Activated T-helper 2 cell treated with anti-CD3 and anti-CD28 coated beads, Interferon-gamma antibody, Interleukin-2, Interleukin-4, amounts not matched to agents 10 μg/mL and 5 μg/mL and 100 μg/mL, durations not matched to agents 14 hours and 24 hours and 36 hours (primary cell): ENCODE results near the gene RNU6-1. TPM values are rescaled to one million over a fixed set of nuclear protein-coding genes. Genes with fewer than 3 reads are reported as not detected.

Experiments
- DNase-seq: peaks from one replicate; pipeline ENCODE4 v3.0.0; 2021; ENCODE audit warnings: low spot score
- H3K27ac Mint-ChIP-seq: one replicate; pipeline ENCODE4 v1.8.0; 2021; ENCODE audit warnings: mixed read lengths
- H3K27me3 Mint-ChIP-seq: one replicate; pipeline ENCODE4 v1.8.0; 2021; ENCODE audit warnings: low read depth, mixed read lengths
- H3K36me3 Mint-ChIP-seq: one replicate; pipeline ENCODE4 v1.8.0; 2021; ENCODE audit warnings: low read depth, mixed read lengths
- H3K4me1 Mint-ChIP-seq: one replicate; pipeline ENCODE4 v1.8.0; 2021; ENCODE audit warnings: low read depth, mixed read lengths
- H3K4me3 Mint-ChIP-seq: one replicate; pipeline ENCODE4 v1.8.0; 2021; ENCODE audit warnings: low read depth, mild to moderate bottlenecking, moderate library complexity, mixed read lengths
- H3K9me3 Mint-ChIP-seq: one replicate; pipeline ENCODE4 v1.8.0; 2021; ENCODE audit warnings: mixed read lengths
- intact Hi-C: fragments of 100-400 bp; cut with micrococcal nuclease; formaldehyde crosslinking; loops from one replicate; pipeline ENCODE4 v1.15.1; 2023
- total RNA-seq: library from RNA; stranded (reverse); gene quantifications from 2 replicates; pipeline ENCODE4 v1.2.3, GENCODE V29; 2022

Gene RNU6-1
- total RNA-seq, 1 donor from 2014 or later: not detected

DNA sequence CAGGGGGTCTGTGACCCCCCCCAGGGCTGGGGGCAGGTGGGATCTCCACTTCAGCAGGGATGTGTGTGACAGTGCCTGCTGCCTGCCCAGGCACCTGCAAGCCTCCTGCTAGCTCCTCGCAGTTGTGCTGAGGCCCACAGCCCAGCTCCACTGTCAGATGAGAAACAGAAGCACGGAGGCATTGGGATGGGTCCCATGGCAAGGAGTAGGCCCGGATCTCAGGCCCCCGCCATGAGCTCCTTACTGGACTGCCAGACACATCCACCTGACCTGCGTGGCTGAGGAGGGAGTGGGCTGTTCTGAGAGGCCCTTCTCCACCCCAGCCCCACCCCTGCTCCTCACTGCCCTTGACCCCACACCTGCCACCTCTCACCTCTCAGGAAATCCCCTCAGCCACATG, 32.7 kb downstream of the RNU6-1 start:
- Mint-ChIP-seq H3K27me3 (no peaks in the 10 kb centered on the region), H3K36me3 (no peaks in the 10 kb centered on the region), H3K9me3 (no peaks in the 10 kb centered on the region), H3K4me3 (no peak overlapping the region), H3K27ac (no peak overlapping the region), H3K4me1 (no peaks in the 10 kb centered on the region)
- intact Hi-C loops: no loop called here
- no peak for DNase-seq

DNA sequence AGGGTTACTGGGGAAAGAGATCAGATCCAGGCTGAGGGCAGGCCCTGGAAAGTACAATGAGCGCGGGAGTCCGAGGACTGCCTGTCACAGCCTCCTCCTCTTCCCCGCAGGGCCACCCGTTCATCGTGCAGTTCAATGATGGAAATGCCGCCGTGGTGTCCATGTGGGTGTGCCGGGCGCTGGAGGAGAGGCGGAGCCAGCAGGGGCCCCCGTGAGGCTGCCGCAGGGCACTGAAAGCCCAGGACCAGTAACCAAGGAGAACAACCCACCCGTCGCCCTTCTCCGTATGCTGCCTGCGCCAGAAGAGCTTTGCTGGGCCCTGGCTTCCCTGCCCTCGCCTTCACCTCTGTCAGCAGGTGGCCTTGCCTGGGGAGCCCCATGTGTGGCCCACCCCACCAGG, 33.3 kb downstream of the RNU6-1 start:
- Mint-ChIP-seq H3K9me3 (no peaks in the 10 kb centered on the region), H3K4me3 (no peak overlapping the region), H3K27me3 (no peaks in the 10 kb centered on the region), H3K36me3 (no peaks in the 10 kb centered on the region), H3K27ac (no peak overlapping the region), H3K4me1 (no peaks in the 10 kb centered on the region)
- DNase-seq: no peak
- intact Hi-C loops: no loop called here

DNA sequence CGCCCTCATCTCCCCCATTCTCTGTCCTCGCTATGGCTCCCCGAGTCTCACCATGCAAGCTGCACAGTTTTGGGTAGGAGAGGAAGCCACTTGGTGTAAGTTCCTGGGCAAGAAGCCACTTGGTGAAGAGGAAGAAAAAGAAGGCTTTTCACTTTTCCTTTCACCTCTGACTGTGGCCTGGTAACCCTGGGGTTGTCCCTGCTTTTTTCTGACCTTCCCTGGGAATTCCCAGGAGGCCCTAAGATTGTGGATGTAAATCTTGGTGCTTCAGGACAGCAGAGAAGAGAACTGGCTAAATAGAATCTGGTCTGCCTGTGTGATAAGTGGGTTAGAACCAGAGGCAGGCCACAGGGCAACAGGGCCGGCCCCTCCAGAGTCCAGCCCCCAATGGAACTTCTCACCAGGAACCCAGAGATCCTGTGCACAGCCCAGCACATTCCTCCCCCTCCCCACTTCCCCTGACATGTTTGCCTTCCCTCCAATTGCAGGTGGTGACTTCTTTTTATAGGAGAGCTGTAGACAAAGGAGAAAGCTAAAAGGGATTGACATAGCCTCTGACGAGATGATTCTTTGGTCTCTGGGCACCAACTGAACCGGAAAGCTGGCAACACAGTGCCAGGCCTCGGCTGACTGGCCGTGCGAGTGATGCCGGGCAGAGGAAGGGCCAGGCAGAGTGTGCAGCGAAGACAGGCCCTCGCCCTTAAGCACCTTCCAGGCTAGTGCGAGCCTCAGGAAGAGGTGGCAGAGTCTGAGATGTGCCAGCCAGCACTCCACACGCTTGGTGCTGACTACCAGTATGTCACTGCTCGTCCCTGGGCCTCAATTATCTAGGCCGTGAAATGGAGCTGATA, 34.0 kb downstream of the RNU6-1 start:
- Mint-ChIP-seq H3K4me1 (no peaks in the 10 kb centered on the region), H3K36me3 (no peaks in the 10 kb centered on the region), H3K27ac (no peak overlapping the region), H3K4me3 (no peak overlapping the region), H3K27me3 (no peaks in the 10 kb centered on the region), H3K9me3 (no peaks in the 10 kb centered on the region)
- no peak for DNase-seq
- intact Hi-C loops: no loop called here

DNA sequence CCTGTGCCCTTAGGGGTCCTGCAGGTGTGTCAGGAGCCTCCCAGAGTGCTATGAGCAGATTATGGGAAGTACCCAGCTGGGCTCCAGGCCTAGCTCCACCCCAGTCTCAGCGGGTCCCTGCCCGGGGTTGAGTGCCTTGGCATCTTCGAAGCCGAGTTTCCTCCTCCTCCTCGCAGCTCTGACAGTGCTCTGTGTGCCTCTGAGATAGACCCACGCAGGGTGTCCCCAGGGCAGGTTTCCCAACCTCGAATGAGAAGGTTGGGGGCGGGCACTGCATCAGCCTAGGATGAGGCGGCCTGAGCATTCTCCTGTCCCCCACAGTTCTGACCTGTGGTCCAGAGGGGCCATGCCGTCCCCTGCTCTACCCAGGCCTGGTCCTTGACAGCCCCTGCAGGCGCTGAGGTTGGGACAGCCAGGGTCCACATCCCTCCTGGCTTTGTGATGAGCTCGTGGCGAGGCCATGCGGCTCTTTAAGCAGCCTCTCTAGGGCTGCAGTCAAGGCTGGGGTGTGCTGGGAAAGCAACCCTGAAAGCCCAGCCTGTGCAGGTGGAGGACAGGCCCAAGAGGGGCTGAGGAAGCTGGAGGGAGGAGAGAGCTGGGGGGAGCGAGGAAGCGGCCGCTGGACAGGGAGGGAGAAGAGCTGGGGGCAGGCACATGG, 34.7 kb downstream of the RNU6-1 start:
- DNase-seq: no peak
- H3K27ac Mint-ChIP-seq: no peak overlapping the region
- H3K4me3 Mint-ChIP-seq: no peak overlapping the region
- H3K27me3 Mint-ChIP-seq: no peaks in the 10 kb centered on the region
- no peaks in the 10 kb centered on the region for H3K36me3 Mint-ChIP-seq
- no peaks in the 10 kb centered on the region for H3K4me1 Mint-ChIP-seq
- intact Hi-C loops: no loop called here
- H3K9me3 Mint-ChIP-seq: no peaks in the 10 kb centered on the region

DNA sequence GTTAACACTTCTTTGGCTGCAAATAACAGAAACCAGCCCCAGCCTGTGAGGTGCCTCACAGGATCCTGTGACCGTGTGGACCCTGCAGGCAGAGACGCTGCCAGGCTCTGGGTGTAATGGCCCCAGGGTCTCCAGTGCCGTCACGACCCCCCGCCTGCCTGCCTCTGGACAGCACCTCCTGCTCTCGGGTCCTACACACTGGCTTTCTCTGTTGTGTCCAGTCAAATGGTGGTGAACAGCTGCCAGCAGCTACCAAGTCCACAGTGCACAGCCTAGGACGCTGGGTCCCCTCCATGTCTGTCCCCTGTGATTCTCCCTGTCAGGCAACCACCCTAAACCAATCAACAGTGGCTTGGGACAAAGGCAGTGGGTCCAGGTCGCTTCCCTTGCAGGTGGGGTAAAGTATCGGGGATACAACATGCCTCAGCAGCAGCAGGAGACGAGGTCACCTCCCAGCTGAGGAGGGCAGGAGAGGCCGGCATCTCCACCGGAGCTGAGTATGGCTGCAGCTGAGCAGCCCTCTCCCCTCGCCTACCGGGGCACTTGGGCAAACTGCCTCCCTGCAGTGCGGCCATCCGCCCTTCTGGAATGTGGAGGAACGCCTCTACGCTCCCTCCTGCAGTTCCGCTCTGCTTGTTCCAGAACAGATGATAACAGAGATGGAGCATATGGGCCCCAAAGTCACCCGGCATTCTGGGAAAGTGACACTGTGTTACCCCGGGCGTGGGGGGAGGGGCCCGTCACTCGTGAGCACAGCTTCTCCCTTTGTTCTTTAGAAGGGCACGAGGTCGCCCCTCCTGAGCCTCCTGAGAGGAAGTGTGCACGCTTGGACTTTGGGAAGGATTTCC, 35.6 kb downstream of the RNU6-1 start:
- no peak overlapping the region for H3K27ac Mint-ChIP-seq
- H3K27me3 Mint-ChIP-seq: no peaks in the 10 kb centered on the region
- no peaks in the 10 kb centered on the region for H3K9me3 Mint-ChIP-seq
- H3K4me1 Mint-ChIP-seq: no peaks in the 10 kb centered on the region
- DNase-seq: no peak
- H3K4me3 Mint-ChIP-seq: no peak overlapping the region
- H3K36me3 Mint-ChIP-seq: no peaks in the 10 kb centered on the region
- intact Hi-C loops: no loop called here

DNA sequence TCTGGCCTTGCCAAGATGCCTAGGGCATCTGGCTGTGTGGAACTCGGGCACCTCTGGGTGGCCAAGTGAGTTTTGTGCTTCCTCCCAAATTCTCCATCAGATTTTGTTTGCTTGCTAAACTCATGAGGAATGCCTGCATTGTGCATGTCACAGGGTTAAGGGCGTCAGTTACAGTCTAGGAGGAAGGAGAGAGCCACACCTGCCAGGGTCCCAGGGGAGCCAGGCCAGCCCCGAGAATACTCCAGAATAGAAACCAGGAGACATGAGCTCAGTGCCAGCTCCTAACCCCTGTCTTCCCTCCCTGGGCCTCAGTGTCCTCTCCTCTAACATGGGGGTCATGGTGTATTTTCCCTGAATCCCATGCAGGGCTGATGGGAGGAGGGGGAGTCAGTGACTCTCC, 36.5 kb downstream of the RNU6-1 start:
- Mint-ChIP-seq H3K4me3 (no peak overlapping the region), H3K4me1 (no peaks in the 10 kb centered on the region), H3K9me3 (no peaks in the 10 kb centered on the region), H3K36me3 (no peaks in the 10 kb centered on the region), H3K27ac (no peak overlapping the region), H3K27me3 (no peaks in the 10 kb centered on the region)
- no peak for DNase-seq
- intact Hi-C loops: no loop called here

DNA sequence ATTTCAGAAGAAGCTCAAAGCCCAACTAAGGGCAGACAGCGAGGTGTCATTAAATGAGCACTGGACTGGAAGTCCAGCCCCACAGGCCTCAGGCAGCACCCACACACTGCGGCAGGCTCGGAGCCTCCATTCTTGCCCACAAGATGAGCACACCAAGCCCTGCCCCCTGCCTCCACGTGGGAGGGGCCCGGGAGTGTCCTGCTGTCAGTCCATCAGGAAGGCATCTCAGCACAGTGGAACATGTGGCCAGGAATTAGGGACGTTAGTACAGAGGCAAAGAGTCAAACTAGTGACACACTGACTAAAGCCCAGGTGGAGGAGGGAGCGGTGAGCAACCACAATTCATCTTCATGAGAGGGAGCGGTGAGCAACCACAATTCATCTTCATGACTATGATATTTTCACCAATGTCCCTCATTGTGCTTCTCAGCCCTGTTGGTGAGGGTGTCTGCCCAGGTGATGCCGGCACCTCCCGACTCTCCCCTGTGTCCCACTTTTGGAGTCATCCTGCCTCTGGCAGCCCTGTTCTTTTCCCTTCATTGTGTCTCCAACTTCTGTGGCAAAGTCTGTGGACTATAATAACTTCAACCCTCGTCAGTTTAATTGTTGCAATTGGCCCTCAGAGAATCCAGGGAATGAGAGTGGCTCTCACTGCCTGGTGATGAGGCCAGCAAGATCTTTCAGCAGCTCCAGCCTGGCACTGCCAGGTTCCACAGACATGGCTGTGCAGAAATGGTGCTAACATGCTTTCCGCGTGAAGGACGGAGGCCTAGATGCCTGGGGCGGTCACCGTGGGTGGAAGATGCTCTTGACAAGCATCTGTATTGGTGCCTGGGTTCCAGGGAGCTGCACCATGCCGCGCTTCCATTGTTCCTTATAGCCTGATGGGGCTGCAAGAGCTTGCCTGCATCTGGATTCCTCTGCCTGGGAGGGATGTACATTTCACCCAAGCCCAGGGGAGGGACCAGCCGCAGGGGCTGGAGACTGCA, 37.6 kb downstream of the RNU6-1 start:
- intact Hi-C loops: no loop called here
- Mint-ChIP-seq H3K9me3 (no peaks in the 10 kb centered on the region), H3K27me3 (no peaks in the 10 kb centered on the region), H3K36me3 (no peaks in the 10 kb centered on the region), H3K4me1 (no peaks in the 10 kb centered on the region), H3K4me3 (no peak overlapping the region), H3K27ac (no peak overlapping the region)
- no peak for DNase-seq

DNA sequence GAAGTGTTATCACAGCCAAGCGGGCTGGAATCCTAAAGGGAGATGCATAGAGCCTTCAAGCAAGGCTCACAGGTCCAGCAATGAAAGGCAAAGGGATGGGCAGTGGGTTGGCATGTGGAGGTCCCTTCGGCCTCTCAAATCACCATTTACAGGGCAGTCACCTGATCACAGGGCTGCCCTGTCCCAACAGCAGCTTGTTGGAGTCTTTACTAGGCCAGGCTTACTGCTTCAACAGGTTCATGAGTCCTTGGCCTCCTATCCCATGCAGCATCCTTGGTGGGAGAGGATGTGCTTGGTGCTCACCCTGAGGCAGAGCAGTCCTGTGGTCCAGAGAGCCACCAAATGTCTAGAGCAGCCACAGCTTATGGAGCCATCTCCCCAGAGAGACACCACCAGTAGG, 38.7 kb downstream of the RNU6-1 start:
- no peak for DNase-seq
- H3K27ac Mint-ChIP-seq: no peak overlapping the region
- no peaks in the 10 kb centered on the region for H3K27me3 Mint-ChIP-seq
- H3K4me3 Mint-ChIP-seq: no peak overlapping the region
- H3K9me3 Mint-ChIP-seq: peaks cover 1% of the 10 kb centered on the region
- H3K4me1 Mint-ChIP-seq: no peaks in the 10 kb centered on the region
- intact Hi-C loops: no loop called here
- H3K36me3 Mint-ChIP-seq: no peaks in the 10 kb centered on the region

DNA sequence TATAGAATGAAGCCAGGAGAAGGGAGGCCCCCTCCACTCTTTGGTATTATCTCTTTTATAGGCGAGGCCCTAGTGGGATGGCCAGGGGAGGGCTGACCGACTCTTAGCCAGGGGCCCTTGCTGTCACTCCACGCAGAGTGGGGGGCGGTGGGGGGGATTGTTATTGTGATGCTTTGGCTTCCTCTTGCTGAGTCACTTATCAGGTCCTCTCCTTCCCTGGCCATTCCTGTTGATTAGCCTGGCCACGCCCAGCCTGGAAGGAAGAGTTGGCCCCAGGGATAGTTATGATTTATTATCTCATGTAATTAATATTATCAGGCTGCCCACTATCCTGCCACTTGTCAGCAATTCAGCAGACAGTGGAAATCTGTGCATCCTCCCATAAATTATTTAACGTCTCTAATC, 40.0 kb downstream of the RNU6-1 start:
- no peak overlapping the region for H3K27ac Mint-ChIP-seq
- peaks cover 5% of the 10 kb centered on the region for H3K36me3 Mint-ChIP-seq
- no peaks in the 10 kb centered on the region for H3K4me1 Mint-ChIP-seq
- DNase-seq: no peak
- peaks cover 15% of the 10 kb centered on the region for H3K9me3 Mint-ChIP-seq
- intact Hi-C loops: no loop called here
- no peaks in the 10 kb centered on the region for H3K27me3 Mint-ChIP-seq
- no peak overlapping the region for H3K4me3 Mint-ChIP-seq

DNA sequence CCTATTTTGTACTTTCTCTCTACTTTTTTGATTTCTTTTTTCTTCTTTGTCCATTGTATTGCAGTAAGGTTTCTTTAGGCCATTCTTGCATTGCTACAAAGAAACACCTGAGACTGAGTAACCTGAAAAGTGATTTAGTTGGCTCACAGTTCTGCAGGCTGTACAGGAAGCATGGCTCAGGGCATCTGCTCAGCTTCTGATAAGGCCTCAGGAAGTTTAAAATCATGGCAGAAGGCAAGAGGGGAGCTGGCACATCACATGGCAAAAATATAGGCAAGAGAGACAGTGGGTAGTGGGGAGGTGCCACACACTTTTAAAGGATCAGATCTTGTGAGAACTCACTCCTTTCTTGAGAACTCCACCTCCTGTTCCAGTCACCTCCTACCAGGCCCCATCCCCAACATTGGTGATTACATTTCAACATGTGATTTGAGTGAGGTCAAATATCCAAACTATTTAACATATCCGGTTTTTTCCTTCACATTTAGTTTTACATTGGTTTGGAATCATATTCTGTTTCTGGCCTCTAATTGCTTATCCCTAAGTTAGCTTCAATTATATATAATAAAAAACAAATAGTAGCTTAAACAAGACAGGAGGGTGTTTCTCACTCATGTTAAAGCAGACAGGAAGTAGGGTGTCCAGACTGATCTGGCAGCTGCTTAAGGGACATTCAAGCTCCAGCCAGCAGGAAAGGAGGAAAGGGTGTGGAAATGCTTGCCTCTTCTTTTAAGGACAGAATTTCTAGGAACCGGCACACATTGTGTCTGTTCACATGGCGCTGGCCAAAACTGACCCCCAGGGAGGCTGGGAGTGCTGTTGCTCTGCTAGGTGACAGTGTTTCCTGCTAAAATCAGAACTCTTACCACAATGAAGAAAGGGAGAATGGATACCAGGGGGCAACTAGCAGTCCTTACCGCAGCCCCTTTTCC, 43.4 kb downstream of the RNU6-1 start:
- Mint-ChIP-seq H3K9me3 (peaks cover 16% of the 10 kb centered on the region), H3K36me3 (peaks cover 10% of the 10 kb centered on the region), H3K27ac (no peak overlapping the region), H3K27me3 (no peaks in the 10 kb centered on the region), H3K4me1 (no peaks in the 10 kb centered on the region), H3K4me3 (no peak overlapping the region)
- intact Hi-C loops: no loop called here
- no peak for DNase-seq

DNA sequence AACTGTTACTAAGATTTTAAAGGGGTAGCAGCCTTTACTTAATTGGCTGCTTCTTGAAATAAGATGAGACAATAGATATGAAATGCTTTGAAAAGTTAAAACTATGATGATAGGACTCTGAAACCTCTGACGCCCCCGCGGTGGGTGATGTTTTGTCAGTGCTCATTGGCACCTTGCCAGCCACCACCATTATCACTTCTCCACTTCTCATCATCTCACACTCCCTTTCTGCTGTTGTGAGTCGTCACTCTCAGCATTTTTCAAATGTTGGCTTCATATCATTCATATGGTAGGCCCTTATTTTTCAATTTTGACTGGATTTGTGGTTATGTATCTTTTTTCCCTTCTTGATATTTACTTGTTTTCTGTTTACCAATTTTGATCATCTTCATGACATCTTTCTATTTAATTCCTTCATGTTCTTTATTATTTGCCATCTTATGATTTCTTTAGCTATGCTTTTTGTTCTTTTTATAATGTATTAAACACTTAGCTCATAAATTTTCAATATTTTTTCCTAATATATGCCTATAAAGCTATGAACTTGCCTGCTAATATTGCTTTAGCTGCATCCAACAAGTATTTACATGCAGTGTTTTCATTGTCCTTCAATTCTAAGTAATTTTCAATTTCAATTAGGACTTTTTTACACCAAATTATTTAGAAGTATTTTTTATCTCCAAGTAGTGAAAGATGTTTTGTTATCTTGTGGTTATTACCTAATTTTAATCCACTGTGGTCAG, 44.8 kb downstream of the RNU6-1 start:
- peaks cover 10% of the 10 kb centered on the region for H3K36me3 Mint-ChIP-seq
- H3K27me3 Mint-ChIP-seq: no peaks in the 10 kb centered on the region
- H3K27ac Mint-ChIP-seq: no peak overlapping the region
- no peaks in the 10 kb centered on the region for H3K4me1 Mint-ChIP-seq
- intact Hi-C loops: no loop called here
- no peak overlapping the region for H3K4me3 Mint-ChIP-seq
- peaks cover 16% of the 10 kb centered on the region for H3K9me3 Mint-ChIP-seq
- no peak for DNase-seq
